SK-N-SH treated with all-trans-retinoic acid at 6 μM for 48 hours (cell line): ENCODE data around the gene VPS26B.

ENCODE experiments used
- ATAC-seq: fragments of 200-7000 bp; cut with Tn5 transposase; 3 replicates; pipeline ENCODE4 v1.9.1; 2020; ENCODE audit warnings: mild to moderate bottlenecking, moderate library complexity
- ARNTL ChIP-seq: fragments of 450-650 bp; formaldehyde crosslinking; IDR thresholded peaks from 2 replicates; pipeline ENCODE4 v1.5.0; 2020; ENCODE audit warnings: low read depth, mild to moderate bottlenecking, moderate library complexity, borderline replicate concordance
- ESRRG ChIP-seq: fragments of 250-450 bp; sonication (Bioruptor Pico); IDR thresholded peaks from 2 replicates; pipeline ENCODE4 v1.6.1; 2021; ENCODE audit warnings: mild to moderate bottlenecking
- GLIS3 ChIP-seq: fragments of 250-450 bp; sonication (Bioruptor Pico); IDR thresholded peaks from 2 replicates; pipeline ENCODE4 v1.5.0; 2020; ENCODE audit warnings: mild to moderate bottlenecking, moderate library complexity
- ISL1 ChIP-seq: fragments of 250-450 bp; sonication (Bioruptor Pico); IDR thresholded peaks from 2 replicates; pipeline ENCODE4 v2.1.2; 2022; ENCODE audit warnings: mild to moderate bottlenecking, moderate library complexity
- OSR1 ChIP-seq: fragments of 250-450 bp; sonication (Bioruptor Pico); IDR thresholded peaks from 2 replicates; pipeline ENCODE4 v1.8.0; 2022; ENCODE audit warnings: moderate library complexity, mild to moderate bottlenecking, inconsistent platforms
- RARB ChIP-seq: fragments of 250-450 bp; sonication (Bioruptor Pico); IDR thresholded peaks from 2 replicates; pipeline ENCODE4 v1.8.0; 2021; ENCODE audit warnings: mild to moderate bottlenecking, moderate library complexity
- SNAI2 ChIP-seq: fragments of 250-450 bp; sonication (Bioruptor Pico); IDR thresholded peaks from 2 replicates; pipeline ENCODE4 v1.5.0; 2020; ENCODE audit warnings: mild to moderate bottlenecking, moderate library complexity
- TCF4 ChIP-seq: fragments of 250-450 bp; sonication (Bioruptor Pico); IDR thresholded peaks from 2 replicates; pipeline ENCODE4 v1.8.0; 2021; ENCODE audit warnings: mild to moderate bottlenecking, moderate library complexity, borderline replicate concordance
- TOX ChIP-seq: fragments of 250-450 bp; sonication (Bioruptor Pico); IDR thresholded peaks from 2 replicates; pipeline ENCODE4 v1.8.0; 2021; ENCODE audit warnings: mild to moderate bottlenecking, moderate library complexity, borderline replicate concordance
- ZFP3 ChIP-seq: fragments of 250-450 bp; sonication (Bioruptor Pico); IDR thresholded peaks from 2 replicates; pipeline ENCODE4 v1.5.0; 2020; ENCODE audit warnings: mild to moderate bottlenecking, moderate library complexity
- ZFP30 ChIP-seq: fragments of 450-650 bp; formaldehyde crosslinking; IDR thresholded peaks from 2 replicates; pipeline ENCODE4 v1.5.0; 2022; ENCODE audit warnings: mild to moderate bottlenecking, moderate library complexity
- ZNF70 ChIP-seq: fragments of 450-650 bp; formaldehyde crosslinking; IDR thresholded peaks from 2 replicates; pipeline ENCODE4 v1.5.0; 2020; ENCODE audit warnings: mild to moderate bottlenecking, moderate library complexity
- TF ChIP-seq, protein P1 (sequence below): fragments of 250-450 bp; sonication (Bioruptor Pico); IDR thresholded peaks from 2 replicates; pipeline ENCODE4 v1.8.0; 2020; ENCODE audit warnings: mild to moderate bottlenecking, moderate library complexity, borderline replicate concordance
- TF ChIP-seq, protein P2 (sequence below): fragments of 250-450 bp; sonication (Bioruptor Pico); IDR thresholded peaks from 2 replicates; pipeline ENCODE4 v1.8.0; 2021; ENCODE audit warnings: low read depth, mild to moderate bottlenecking, moderate library complexity, borderline replicate concordance
- TF ChIP-seq, protein P3 (sequence below): fragments of 250-450 bp; sonication (Bioruptor Pico); IDR thresholded peaks from 2 replicates; pipeline ENCODE4 v1.5.1; 2020; ENCODE audit warnings: low read depth, mild to moderate bottlenecking, moderate library complexity
- TF ChIP-seq, protein P4 (sequence below): fragments of 250-450 bp; sonication (Bioruptor Pico); IDR thresholded peaks from 2 replicates; pipeline ENCODE4 v1.5.0; 2020; ENCODE audit warnings: mild to moderate bottlenecking, moderate library complexity

The VPS26B gene

DNA sequence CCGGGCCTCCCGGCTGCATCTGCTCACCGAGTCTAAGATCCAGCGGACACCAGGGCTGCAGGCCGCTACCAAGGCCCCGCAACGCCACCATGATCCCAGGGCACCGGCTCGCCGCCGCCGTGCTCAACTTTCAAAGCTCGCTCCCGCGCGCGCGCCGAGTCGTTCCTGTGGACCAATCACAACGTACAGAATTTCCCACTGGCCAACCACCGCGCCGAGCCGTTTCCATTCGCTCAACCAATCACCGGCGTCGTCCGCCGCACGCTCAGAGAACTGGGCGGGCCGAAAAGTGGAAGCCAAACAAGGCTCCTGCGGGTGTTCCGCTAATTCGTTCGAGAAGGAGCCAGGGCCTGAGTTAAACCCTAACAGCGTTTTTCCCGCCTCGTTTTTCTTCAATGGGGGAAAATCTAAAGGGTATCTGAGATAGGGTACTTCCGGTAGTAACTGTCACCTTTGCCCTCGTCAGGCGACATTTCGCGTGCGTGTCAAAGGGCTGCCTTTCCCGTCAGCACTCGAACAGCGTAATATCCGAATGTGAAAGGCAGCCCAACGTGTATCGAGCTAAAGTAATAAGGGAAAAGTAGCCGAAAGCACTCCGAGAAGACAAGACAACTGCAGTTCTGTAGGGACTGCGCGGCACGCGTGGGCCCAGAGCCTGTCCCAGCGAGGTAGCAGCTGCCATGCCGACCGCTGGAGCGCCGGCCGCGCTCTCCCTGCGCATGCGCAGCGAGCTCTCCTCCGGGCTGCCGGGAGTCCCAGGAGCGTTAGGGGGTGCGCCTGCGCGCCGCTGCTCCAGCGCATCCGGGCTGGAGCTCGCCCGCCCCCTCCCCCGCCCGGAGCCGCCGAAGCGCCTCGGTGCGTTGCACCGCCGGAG, at the start of gene VPS26B, which contains the start of gene NCAPD3:
TSS of gene VPS26B (plus strand) at position 836 of the 874 bp plus-strand sequence. CDS start 452 bp downstream, outside the sequence.
TSS of gene NCAPD3 (minus strand) at position 132 of the 874 bp plus-strand sequence. CDS start at position 91, 41 bp downstream.
- TF ChIP-seq RARB (no peak), GLIS3 (CRISPR knock-in tag) (no peak)
- peak; percentile 95 for ATAC-seq

DNA sequence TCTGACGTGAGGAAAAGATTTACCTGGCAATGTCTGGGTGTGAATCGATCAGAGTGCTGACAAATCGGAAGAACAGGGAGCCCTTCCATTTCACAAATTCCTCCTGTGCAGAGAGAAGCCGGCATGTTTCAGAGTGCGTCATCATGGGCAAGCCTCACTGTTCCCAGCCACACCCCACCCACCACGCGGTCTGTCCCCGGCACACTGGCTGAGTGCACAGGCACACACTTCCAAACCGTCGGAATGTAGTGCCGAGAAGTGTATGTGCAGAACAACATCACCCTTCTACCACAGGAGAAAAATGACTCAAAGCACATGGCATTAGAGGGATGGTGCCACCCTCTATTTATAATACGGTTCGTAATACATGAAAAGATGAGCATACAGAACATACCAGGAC, 48.2 kb upstream of the VPS26B start:
- ATAC-seq, result no peak
- TF ChIP-seq, protein P1, sequence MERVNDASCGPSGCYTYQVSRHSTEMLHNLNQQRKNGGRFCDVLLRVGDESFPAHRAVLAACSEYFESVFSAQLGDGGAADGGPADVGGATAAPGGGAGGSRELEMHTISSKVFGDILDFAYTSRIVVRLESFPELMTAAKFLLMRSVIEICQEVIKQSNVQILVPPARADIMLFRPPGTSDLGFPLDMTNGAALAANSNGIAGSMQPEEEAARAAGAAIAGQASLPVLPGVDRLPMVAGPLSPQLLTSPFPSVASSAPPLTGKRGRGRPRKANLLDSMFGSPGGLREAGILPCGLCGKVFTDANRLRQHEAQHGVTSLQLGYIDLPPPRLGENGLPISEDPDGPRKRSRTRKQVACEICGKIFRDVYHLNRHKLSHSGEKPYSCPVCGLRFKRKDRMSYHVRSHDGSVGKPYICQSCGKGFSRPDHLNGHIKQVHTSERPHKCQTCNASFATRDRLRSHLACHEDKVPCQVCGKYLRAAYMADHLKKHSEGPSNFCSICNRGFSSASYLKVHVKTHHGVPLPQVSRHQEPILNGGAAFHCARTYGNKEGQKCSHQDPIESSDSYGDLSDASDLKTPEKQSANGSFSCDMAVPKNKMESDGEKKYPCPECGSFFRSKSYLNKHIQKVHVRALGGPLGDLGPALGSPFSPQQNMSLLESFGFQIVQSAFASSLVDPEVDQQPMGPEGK (CRISPR knock-in tag), result no peak
- no peak for TF ChIP-seq ZFP3 (CRISPR knock-in tag)
- TF ChIP-seq, protein P2, sequence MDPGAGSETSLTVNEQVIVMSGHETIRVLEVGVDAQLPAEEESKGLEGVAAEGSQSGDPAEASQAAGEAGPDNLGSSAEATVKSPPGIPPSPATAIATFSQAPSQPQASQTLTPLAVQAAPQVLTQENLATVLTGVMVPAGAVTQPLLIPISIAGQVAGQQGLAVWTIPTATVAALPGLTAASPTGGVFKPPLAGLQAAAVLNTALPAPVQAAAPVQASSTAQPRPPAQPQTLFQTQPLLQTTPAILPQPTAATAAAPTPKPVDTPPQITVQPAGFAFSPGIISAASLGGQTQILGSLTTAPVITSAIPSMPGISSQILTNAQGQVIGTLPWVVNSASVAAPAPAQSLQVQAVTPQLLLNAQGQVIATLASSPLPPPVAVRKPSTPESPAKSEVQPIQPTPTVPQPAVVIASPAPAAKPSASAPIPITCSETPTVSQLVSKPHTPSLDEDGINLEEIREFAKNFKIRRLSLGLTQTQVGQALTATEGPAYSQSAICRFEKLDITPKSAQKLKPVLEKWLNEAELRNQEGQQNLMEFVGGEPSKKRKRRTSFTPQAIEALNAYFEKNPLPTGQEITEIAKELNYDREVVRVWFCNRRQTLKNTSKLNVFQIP (CRISPR knock-in tag), result no peak
- TF ChIP-seq, protein P3, sequence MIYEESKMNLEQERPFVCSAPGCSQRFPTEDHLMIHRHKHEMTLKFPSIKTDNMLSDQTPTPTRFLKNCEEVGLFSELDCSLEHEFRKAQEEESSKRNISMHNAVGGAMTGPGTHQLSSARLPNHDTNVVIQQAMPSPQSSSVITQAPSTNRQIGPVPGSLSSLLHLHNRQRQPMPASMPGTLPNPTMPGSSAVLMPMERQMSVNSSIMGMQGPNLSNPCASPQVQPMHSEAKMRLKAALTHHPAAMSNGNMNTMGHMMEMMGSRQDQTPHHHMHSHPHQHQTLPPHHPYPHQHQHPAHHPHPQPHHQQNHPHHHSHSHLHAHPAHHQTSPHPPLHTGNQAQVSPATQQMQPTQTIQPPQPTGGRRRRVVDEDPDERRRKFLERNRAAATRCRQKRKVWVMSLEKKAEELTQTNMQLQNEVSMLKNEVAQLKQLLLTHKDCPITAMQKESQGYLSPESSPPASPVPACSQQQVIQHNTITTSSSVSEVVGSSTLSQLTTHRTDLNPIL (CRISPR knock-in tag), result no peak
- TF ChIP-seq, protein P4, sequence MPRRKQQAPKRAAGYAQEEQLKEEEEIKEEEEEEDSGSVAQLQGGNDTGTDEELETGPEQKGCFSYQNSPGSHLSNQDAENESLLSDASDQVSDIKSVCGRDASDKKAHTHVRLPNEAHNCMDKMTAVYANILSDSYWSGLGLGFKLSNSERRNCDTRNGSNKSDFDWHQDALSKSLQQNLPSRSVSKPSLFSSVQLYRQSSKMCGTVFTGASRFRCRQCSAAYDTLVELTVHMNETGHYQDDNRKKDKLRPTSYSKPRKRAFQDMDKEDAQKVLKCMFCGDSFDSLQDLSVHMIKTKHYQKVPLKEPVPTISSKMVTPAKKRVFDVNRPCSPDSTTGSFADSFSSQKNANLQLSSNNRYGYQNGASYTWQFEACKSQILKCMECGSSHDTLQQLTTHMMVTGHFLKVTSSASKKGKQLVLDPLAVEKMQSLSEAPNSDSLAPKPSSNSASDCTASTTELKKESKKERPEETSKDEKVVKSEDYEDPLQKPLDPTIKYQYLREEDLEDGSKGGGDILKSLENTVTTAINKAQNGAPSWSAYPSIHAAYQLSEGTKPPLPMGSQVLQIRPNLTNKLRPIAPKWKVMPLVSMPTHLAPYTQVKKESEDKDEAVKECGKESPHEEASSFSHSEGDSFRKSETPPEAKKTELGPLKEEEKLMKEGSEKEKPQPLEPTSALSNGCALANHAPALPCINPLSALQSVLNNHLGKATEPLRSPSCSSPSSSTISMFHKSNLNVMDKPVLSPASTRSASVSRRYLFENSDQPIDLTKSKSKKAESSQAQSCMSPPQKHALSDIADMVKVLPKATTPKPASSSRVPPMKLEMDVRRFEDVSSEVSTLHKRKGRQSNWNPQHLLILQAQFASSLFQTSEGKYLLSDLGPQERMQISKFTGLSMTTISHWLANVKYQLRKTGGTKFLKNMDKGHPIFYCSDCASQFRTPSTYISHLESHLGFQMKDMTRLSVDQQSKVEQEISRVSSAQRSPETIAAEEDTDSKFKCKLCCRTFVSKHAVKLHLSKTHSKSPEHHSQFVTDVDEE (CRISPR knock-in tag), result no peak
- no peak for TF ChIP-seq ISL1
- TF ChIP-seq ARNTL (CRISPR knock-in tag), result no peak
- TF ChIP-seq ZNF70 (CRISPR knock-in tag), result no peak
- TF ChIP-seq ZFP30 (CRISPR knock-in tag), result no peak
- TF ChIP-seq ESRRG (CRISPR knock-in tag), result no peak
- no peak for TF ChIP-seq TOX (CRISPR knock-in tag)

DNA sequence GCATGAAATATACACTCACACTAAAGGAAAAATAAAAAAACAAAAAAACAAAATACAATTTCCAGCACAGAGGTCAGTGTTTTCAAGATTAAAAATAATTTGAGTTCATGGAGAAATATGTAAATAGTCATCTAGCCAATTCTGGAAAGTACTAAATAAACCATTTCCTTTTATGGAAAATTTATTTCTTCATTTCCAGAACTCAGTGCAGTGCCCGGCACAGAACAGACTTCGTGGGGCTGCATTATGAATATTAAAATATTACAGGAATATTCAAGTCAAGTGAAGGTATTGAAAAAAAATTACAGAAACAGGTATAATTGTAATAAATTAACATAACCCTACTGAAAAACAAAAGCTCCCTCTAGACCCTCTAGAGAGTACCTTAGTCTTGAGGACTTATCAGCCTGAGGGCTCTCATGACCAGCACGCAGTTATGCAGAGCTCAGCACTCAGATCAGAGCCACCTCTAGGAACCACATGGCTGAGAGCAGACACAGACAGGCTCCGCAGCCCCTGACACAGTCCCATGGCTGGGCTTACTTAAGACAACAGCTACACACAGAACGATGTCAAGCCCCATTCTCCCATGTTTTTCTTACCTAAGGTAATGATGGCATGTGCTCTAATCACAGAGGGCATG, 46.3 kb upstream of the VPS26B start:
- no peak for ATAC-seq

More for the DNA sequence above, 46.3 kb upstream of the VPS26B start:
- TF ChIP-seq TOX (CRISPR knock-in tag) (no peak), RARB (no peak), GLIS3 (CRISPR knock-in tag) (no peak), ISL1 (no peak), ZFP3 (CRISPR knock-in tag) (no peak), ESRRG (CRISPR knock-in tag) (no peak), ZNF70 (CRISPR knock-in tag) (no peak), ZFP30 (CRISPR knock-in tag) (no peak), TCF4 (CRISPR knock-in tag) (no peak), SNAI2 (CRISPR knock-in tag) (no peak), ARNTL (CRISPR knock-in tag) (no peak), OSR1 (CRISPR knock-in tag) (no peak)
- TF ChIP-seq, protein P3 (CRISPR knock-in tag), result no peak
